ENCODE results near the gene BIRC2. TPM values are rescaled to one million over a fixed set of nuclear protein-coding genes. Genes with fewer than 3 reads are reported as not detected.
"Not testable (repeated sequence)": the region's sequence is repeated elsewhere in the genome, so short reads cannot be mapped to it uniquely, and the experiment has no call there.

The BIRC2 gene
- total and polyA plus RNA-seq, 9 donors = 37.3 to 57.1 (median 41.3) TPM

DNA sequence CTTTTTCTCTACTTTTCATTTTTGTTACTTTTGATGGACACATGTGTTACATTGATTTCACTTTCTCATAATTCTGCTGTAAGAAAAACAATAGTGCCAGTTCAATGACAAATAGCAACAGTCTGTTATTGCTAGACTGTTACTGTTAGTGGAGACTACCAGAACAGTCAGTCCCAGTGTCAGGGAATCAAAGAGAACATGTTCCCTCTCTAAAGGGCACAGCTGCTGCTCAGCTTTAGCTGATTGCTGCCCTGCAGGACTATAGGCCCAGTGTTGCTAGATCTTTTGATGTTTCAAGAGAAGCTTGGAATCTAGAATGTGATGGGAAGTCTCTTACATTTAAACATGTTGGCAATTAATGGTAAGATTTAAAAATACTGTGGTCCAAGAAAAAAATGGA, 26.3 kb upstream of the BIRC2 start:
- DNase-seq = no peak
- no peak overlapping the region for H3K27ac ChIP-seq (ENCODE audit: low read length)
- H3K4me1 ChIP-seq (ENCODE audit: control insufficient read depth, insufficient read depth, low read length) = peaks cover 5% of the 10 kb centered on the region

DNA sequence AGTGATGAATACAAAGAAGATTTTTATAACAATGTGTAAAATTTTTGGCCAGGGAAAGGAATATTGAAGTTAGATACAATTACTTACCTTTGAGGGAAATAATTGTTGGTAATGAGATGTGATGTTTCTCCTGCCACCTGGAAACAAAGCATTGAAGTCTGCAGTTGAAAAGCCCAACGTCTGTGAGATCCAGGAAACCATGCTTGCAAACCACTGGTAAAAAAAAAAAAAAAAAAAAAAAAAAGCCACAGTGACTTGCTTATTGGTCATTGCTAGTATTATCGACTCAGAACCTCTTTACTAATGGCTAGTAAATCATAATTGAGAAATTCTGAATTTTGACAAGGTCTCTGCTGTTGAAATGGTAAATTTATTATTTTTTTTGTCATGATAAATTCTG, 24.5 kb upstream of the BIRC2 start:
- no peak for DNase-seq
- no peak overlapping the region for H3K27ac ChIP-seq (ENCODE audit: low read length)
- no peaks in the 10 kb centered on the region for H3K36me3 ChIP-seq (ENCODE audit: control insufficient read depth, insufficient read depth, low read length)
- H3K27me3 ChIP-seq (ENCODE audit: control insufficient read depth, insufficient read depth, low read length) = no peaks in the 10 kb centered on the region
- peaks cover 2% of the 10 kb centered on the region for H3K4me1 ChIP-seq (ENCODE audit: control insufficient read depth, insufficient read depth, low read length)
- WGBS (ENCODE audit: insufficient coverage) = no CpG with 5 or more reads among the region's 2 CpGs
- no peaks in the 10 kb centered on the region for H3K9me3 ChIP-seq (replicated peaks; ENCODE audit: control insufficient read depth, low read depth, low read length)
- no peak overlapping the region for H3K4me3 ChIP-seq (ENCODE audit: low read length)

More for the DNA sequence above, 26.3 kb upstream of the BIRC2 start:
- Histone ChIP-seq H3K27me3 (ENCODE audit: control insufficient read depth, insufficient read depth, low read length) (no peaks in the 10 kb centered on the region), H3K36me3 (ENCODE audit: control insufficient read depth, insufficient read depth, low read length) (no peaks in the 10 kb centered on the region), H3K4me3 (ENCODE audit: low read length) (no peak overlapping the region), H3K9me3 (replicated peaks; ENCODE audit: control insufficient read depth, low read depth, low read length) (no peaks in the 10 kb centered on the region)

DNA sequence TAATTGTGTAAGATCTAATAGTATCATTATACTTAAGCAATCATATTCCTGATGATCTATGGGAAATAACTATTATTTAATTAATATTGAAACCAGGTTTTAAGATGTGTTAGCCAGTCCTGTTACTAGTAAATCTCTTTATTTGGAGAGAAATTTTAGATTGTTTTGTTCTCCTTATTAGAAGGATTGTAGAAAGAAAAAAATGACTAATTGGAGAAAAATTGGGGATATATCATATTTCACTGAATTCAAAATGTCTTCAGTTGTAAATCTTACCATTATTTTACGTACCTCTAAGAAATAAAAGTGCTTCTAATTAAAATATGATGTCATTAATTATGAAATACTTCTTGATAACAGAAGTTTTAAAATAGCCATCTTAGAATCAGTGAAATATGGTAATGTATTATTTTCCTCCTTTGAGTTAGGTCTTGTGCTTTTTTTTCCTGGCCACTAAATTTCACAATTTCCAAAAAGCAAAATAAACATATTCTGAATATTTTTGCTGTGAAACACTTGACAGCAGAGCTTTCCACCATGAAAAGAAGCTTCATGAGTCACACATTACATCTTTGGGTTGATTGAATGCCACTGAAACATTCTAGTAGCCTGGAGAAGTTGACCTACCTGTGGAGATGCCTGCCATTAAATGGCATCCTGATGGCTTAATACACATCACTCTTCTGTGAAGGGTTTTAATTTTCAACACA, 23.3 kb upstream of the BIRC2 start:
- no peak overlapping the region for H3K27ac ChIP-seq (ENCODE audit: low read length)
- H3K4me1 ChIP-seq (ENCODE audit: control insufficient read depth, insufficient read depth, low read length) = no peaks in the 10 kb centered on the region
- H3K4me3 ChIP-seq (ENCODE audit: low read length) = no peak overlapping the region
- DNase-seq = no peak
- no peaks in the 10 kb centered on the region for H3K36me3 ChIP-seq (ENCODE audit: control insufficient read depth, insufficient read depth, low read length)
- WGBS (ENCODE audit: insufficient coverage) = no CpG with 5 or more reads among the region's 1 CpG
- no peaks in the 10 kb centered on the region for H3K9me3 ChIP-seq (replicated peaks; ENCODE audit: control insufficient read depth, low read depth, low read length)
- no peaks in the 10 kb centered on the region for H3K27me3 ChIP-seq (ENCODE audit: control insufficient read depth, insufficient read depth, low read length)

DNA sequence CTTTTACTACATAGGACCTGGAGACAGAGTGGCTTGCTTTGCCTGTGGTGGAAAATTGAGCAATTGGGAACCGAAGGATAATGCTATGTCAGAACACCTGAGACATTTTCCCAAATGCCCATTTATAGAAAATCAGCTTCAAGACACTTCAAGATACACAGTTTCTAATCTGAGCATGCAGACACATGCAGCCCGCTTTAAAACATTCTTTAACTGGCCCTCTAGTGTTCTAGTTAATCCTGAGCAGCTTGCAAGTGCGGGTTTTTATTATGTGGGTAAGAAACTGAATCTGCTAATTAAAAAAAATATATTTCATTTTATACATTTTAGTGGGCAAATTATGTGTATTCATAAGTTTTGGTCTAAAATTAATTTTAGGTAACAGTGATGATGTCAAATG, 21.9 kb upstream of the BIRC2 start:
- no CpG with 5 or more reads among the region's 3 CpGs for WGBS (ENCODE audit: insufficient coverage)
- Histone ChIP-seq H3K36me3 (ENCODE audit: control insufficient read depth, insufficient read depth, low read length) (no peaks in the 10 kb centered on the region), H3K4me1 (ENCODE audit: control insufficient read depth, insufficient read depth, low read length) (no peaks in the 10 kb centered on the region), H3K4me3 (ENCODE audit: low read length) (no peak overlapping the region), H3K27ac (ENCODE audit: low read length) (no peak overlapping the region), H3K27me3 (ENCODE audit: control insufficient read depth, insufficient read depth, low read length) (no peaks in the 10 kb centered on the region), H3K9me3 (replicated peaks; ENCODE audit: control insufficient read depth, low read depth, low read length) (no peaks in the 10 kb centered on the region)
- no peak for DNase-seq

DNA sequence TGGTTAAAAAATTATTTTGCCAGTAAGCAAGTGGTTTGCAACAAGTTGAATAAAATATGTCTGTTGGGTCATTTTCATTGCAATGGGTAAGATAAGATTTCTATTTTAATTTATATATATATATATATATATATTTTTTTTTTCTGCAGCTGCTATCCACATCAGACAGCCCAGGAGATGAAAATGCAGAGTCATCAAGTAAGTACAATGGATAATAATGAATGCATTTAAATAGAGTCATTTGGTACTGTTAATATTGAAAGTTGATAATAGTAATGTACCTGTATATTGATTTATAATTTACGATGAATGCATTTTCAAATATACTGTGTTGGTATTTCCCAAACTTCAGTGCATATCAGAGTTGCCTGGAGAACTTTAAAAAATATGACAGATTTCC, 18.3 kb upstream of the BIRC2 start:
- Histone ChIP-seq H3K27me3 (ENCODE audit: control insufficient read depth, insufficient read depth, low read length) (no peaks in the 10 kb centered on the region), H3K36me3 (ENCODE audit: control insufficient read depth, insufficient read depth, low read length) (no peaks in the 10 kb centered on the region)
- no peak for DNase-seq

DNA sequence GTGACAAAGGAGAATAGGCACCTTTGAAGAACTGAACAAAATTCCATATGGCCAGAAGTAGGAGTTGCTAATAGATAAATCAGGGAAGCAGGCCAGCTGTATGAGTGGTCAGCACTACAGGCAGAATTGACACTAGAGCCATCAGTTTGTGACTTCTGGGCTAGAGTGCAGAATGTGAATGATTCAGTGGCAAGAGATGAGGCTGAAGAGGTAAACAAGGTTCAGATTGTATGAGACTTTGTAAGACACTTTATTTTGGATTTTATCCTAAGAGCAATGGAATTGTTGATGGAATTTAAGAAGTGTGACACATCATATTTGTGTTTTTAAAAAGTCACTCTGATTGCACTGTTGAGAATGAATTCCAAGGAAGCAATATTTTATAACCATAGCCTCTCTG, 16.8 kb upstream of the BIRC2 start:
- no peaks in the 10 kb centered on the region for H3K36me3 ChIP-seq (ENCODE audit: control insufficient read depth, insufficient read depth, low read length)

More for the DNA sequence above, 18.3 kb upstream of the BIRC2 start:
- H3K4me1 ChIP-seq (ENCODE audit: control insufficient read depth, insufficient read depth, low read length) = no peaks in the 10 kb centered on the region
- H3K9me3 ChIP-seq (replicated peaks; ENCODE audit: control insufficient read depth, low read depth, low read length) = no peaks in the 10 kb centered on the region
- H3K27ac ChIP-seq (ENCODE audit: low read length) = no peak overlapping the region
- no peak overlapping the region for H3K4me3 ChIP-seq (ENCODE audit: low read length)
- no CpG with 5 or more reads among the region's 1 CpG for WGBS (ENCODE audit: insufficient coverage)

DNA sequence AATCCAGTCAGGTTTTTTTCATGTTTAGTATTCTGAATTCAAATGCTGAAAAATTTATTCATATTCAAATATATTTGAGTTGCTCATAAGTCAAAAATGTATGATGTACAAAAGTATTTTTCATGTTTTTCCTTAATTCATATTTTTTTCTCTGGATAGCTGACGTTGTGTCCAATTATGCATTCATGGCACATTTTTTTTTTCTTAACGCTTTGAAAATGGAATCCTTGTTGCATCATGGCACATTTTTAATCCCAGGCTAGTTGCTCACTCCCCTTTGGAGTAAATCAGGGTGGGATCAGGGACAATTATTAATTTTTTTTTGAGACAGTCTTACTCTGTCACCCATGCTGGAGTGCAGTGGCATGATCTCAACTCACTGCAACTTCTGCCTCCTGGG, 15.7 kb upstream of the BIRC2 start:
- no peak overlapping the region for H3K4me3 ChIP-seq (ENCODE audit: low read length)
- no peaks in the 10 kb centered on the region for H3K4me1 ChIP-seq (ENCODE audit: control insufficient read depth, insufficient read depth, low read length)
- H3K36me3 ChIP-seq (ENCODE audit: control insufficient read depth, insufficient read depth, low read length) = no peaks in the 10 kb centered on the region
- DNase-seq = no peak
- WGBS (ENCODE audit: insufficient coverage) = no CpG with 5 or more reads among the region's 2 CpGs
- H3K27me3 ChIP-seq (ENCODE audit: control insufficient read depth, insufficient read depth, low read length) = no peaks in the 10 kb centered on the region
- H3K27ac ChIP-seq (ENCODE audit: low read length) = no peak overlapping the region
- H3K9me3 ChIP-seq (replicated peaks; ENCODE audit: control insufficient read depth, low read depth, low read length) = no peaks in the 10 kb centered on the region

More for the DNA sequence above, 16.8 kb upstream of the BIRC2 start:
- H3K9me3 ChIP-seq (replicated peaks; ENCODE audit: control insufficient read depth, low read depth, low read length) = no peaks in the 10 kb centered on the region
- H3K27me3 ChIP-seq (ENCODE audit: control insufficient read depth, insufficient read depth, low read length) = no peaks in the 10 kb centered on the region
- no peak for DNase-seq
- no peaks in the 10 kb centered on the region for H3K4me1 ChIP-seq (ENCODE audit: control insufficient read depth, insufficient read depth, low read length)
- H3K4me3 ChIP-seq (ENCODE audit: low read length) = no peak overlapping the region
- no peak overlapping the region for H3K27ac ChIP-seq (ENCODE audit: low read length)

DNA sequence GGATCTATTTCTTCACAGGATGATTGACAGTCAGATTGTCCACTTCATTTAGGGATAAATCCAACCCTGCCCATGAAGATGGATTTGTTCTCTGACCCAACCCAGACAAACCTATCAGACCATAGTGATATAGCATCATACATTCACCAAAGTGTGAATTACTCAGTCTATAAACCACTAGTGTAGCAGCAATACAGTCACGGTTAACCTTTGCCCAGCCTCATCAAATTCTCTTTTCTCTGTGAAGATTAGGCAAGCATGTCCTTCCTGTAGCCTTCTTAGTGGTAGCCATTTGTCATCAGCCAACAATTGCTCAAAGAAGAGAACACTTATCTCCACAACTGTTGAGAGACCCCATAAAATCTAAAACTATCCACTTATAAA, 14.4 kb upstream of the BIRC2 start:
- no peak for DNase-seq
- H3K4me1 ChIP-seq (ENCODE audit: control insufficient read depth, insufficient read depth, low read length) = no peaks in the 10 kb centered on the region
- H3K4me3 ChIP-seq (ENCODE audit: low read length) = no peak overlapping the region
- no peaks in the 10 kb centered on the region for H3K9me3 ChIP-seq (replicated peaks; ENCODE audit: control insufficient read depth, low read depth, low read length)
- H3K27me3 ChIP-seq (ENCODE audit: control insufficient read depth, insufficient read depth, low read length) = no peaks in the 10 kb centered on the region
- H3K27ac ChIP-seq (ENCODE audit: low read length) = no peak overlapping the region
- H3K36me3 ChIP-seq (ENCODE audit: control insufficient read depth, insufficient read depth, low read length) = no peaks in the 10 kb centered on the region
- WGBS (ENCODE audit: insufficient coverage) = 63% methylated on average over 1 of the region's 1 CpG

DNA sequence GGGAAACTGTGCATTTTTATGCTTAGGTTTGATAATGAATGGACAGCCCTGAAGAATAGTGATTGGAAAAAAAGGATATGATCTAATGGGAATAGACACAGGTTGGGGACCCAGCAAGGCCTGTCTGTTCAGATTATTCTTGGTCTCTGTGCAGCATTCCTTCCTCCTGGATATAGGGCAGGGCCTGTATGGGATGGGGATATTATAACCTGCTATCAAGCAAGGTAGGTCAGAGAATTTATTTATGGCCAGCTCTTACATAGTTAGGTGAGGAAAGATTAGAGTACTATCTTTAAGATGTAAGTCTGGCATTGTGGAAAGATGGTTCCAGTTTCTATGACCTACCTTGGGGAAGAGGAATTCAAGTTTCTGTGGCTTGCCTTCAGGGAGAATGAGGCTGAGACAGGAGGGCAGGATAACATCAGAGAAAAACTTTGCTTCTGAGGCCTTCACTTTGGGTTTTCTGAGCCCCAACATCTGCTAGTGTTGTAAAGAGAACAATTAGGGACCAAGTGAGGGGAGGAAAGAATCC, 8.5 kb upstream of the BIRC2 start:
- Histone ChIP-seq H3K36me3 (ENCODE audit: control insufficient read depth, insufficient read depth, low read length) (no peaks in the 10 kb centered on the region), H3K27me3 (ENCODE audit: control insufficient read depth, insufficient read depth, low read length) (no peaks in the 10 kb centered on the region), H3K9me3 (replicated peaks; ENCODE audit: control insufficient read depth, low read depth, low read length) (no peaks in the 10 kb centered on the region), H3K4me3 (ENCODE audit: low read length) (no peak overlapping the region), H3K27ac (ENCODE audit: low read length) (no peak overlapping the region), H3K4me1 (ENCODE audit: control insufficient read depth, insufficient read depth, low read length) (no peaks in the 10 kb centered on the region)
- DNase-seq = no peak

DNA sequence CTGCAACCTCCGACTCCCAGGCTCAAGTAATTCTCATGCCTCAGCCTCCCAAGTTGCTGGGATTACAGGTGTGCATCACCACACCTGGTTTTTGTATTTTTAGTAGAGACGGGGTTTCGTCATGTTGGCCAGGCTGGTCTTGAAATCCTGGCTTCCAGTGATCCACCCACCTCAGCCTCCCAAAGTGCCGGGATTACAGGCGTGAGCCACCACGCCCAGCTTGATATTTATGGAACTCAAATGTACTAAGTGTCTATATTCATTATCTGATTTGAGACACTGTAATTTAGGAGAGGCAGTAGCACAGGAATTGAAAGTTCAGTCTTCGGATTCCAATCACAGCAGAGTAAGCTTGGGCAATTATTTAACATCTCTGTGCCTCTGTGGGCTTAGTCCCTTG, 5.7 kb upstream of the BIRC2 start:
- H3K4me3 ChIP-seq (ENCODE audit: low read length); H3K9me3 ChIP-seq (replicated peaks; ENCODE audit: control insufficient read depth, low read depth, low read length); H3K27ac ChIP-seq (ENCODE audit: low read length); H3K36me3 ChIP-seq (ENCODE audit: control insufficient read depth, insufficient read depth, low read length); H3K4me1 ChIP-seq (ENCODE audit: control insufficient read depth, insufficient read depth, low read length); DNase-seq; H3K27me3 ChIP-seq (ENCODE audit: control insufficient read depth, insufficient read depth, low read length): not testable (repeated sequence)
- WGBS (ENCODE audit: insufficient coverage) = 94% methylated on average over 4 of the region's 7 CpGs

DNA sequence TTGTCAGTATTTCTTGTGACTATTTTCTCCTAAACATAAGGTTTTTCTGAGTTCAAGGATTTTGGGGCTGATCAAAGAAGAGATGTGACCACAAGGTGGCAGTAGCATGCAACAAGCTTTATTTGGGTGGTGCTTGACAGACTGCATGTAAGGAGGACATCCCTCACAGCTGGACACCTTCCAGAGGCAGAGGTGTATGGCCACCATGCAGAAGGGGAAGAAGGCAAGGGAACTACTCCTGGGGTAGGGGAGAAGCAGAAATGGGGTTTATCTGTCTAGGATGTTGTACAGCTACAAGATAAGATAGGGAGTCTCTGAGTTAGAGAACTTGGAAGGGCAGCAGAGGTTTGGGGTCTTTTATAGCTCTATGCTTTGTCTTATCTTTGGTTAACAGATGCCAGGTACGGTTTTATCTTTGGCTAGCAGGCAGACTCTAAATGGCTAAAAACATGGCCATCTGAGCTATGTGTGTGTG, 5.1 kb upstream of the BIRC2 start:
- peaks cover 3% of the 10 kb centered on the region for H3K4me1 ChIP-seq (ENCODE audit: control insufficient read depth, insufficient read depth, low read length)
- no CpG with 5 or more reads among the region's 1 CpG for WGBS (ENCODE audit: insufficient coverage)
- H3K27me3 ChIP-seq (ENCODE audit: control insufficient read depth, insufficient read depth, low read length) = no peaks in the 10 kb centered on the region
- DNase-seq = peak; percentile 89
- no peaks in the 10 kb centered on the region for H3K36me3 ChIP-seq (ENCODE audit: control insufficient read depth, insufficient read depth, low read length)
- H3K27ac ChIP-seq (ENCODE audit: low read length) = no peak overlapping the region
- no peak overlapping the region for H3K4me3 ChIP-seq (ENCODE audit: low read length)
- H3K9me3 ChIP-seq (replicated peaks; ENCODE audit: control insufficient read depth, low read depth, low read length) = no peaks in the 10 kb centered on the region
